NCI-H510A (cell line): ENCODE results near the gene PHACTR3.

Experiments used
- DNase-seq: peaks from one replicate; lab custom pipeline; 2025; lab: John Stamatoyannopoulos, UW

PHACTR3 gene

DNA sequence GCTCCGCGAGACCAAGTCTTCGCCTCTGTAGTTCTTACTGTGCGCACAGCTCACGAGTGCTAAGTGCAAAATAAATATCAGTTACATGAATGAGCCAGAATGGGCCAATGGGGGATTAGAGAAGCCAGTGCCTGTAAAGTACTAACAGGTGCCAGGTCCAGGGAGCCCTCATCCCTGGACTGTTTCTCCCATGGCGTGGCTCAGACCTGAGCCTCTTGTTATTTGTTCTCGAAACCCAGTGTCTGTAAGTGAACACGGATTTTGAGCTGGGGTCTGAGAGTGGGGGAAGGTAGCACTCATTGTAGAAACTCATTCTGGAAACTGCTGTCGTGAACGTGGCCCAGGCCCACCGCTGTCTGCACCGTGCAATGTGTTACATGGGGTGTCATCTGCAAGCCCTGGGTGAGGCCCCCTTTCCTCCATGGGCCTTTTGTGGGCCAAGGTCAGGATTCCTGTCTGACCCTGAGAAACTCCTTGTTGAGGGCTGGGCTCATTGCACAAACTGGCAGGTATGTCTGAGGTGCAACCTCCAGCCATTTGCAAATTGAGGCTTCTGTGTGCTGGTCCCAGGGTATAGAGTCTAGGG, 174.4 kb downstream of the PHACTR3 start:
- peak; percentile 44 for DNase-seq

GRCh38 chr20:59779656-59780380, 175.5 kb downstream of the PHACTR3 start:
- no peak for DNase-seq

GRCh38 chr20:59780494-59781185, 176.3 kb downstream of the PHACTR3 start:
- no peak for DNase-seq

DNA sequence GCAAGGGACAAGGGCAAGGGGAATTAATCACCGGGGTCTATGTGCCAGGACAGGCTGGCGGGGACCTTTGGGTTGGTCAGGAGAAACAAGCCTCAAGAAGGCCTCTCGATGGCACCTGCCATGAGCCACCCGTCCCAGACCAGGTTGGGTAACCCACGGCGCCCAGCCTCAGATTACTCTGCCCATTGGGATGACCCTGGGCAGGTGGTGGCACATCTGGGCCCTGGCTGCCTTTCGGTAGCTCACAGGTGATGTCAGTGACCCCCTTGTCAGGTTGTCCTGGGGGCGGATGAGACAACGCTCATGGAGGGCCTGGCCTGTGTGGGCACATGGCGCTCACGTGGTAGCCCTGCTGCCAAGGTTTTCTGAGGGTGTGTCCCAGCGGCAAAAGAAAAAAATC, 176.9 kb downstream of the PHACTR3 start:
- no peak for DNase-seq

GRCh38 chr20:59782986-59783640, 178.8 kb downstream of the PHACTR3 start:
- DNase-seq = peak; percentile 17

- DNase-seq = no peak
These were observed 179.3 kb downstream of the PHACTR3 start for GRCh38 chr20:59783641-59784010.

- no peak for DNase-seq
These were observed 180.0 kb downstream of the PHACTR3 start for GRCh38 chr20:59784365-59784764.

DNA sequence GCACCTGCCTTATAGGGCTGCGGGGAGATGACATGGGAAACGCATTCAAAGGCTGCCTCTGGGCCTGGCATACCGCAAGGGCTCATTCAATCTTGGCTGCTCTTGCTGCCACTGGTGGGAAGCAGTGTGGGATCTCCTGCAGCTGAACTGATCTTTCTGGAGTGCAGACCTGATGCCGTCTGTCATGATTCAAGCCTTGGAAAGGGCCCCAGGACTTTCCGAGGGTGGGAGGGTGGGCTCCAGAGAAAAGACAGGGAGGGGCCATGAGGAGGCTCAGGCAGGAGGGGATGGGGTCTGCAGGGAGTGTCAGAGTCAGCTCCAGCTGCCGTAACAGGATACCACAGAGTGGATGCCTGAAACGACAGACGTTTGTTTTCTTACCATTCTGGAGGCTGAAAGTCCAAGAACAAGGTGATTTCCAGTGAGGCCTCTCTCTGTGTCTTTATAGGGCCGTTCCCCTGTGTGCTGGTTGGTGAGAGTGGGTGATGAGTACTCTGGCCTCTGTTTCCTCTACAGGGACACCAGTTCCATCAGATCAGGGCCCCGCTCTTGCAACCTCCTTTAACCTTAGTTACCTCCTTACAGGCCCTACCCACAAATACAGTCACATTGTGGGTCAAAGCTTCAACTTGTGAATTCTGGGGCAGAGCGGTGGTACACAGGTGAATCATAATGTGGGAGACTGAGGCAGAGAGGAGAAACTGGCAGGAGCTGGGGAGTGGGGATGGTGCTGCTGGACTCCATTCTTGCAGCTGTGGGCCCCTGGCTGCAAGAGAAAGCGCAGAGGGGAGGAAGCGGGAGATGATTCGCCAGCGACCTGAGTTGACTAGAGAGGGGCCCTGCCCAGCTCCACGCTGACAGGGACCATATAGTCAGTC, 180.7 kb downstream of the PHACTR3 start:
- no peak for DNase-seq

DNA sequence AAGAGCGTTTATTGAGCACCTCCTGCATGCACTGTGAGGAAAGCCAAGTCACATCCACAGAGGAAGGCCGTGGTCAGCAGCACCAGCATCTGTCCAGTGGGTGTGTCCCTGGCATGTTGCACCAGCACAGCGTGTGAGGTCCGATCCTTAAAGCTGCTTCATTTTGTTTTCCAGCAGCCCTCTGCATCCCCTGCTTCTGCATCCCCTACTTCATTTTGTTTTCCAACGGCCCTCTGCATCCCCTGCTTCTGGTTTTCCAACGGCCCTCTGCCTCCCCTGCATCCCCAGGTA, 181.3 kb downstream of the PHACTR3 start:
- no peak for DNase-seq

GRCh38 chr20:59785986-59786795, 181.9 kb downstream of the PHACTR3 start:
- no peak for DNase-seq

GRCh38 chr20:59786801-59787537, 182.6 kb downstream of the PHACTR3 start:
- no peak for DNase-seq

DNA sequence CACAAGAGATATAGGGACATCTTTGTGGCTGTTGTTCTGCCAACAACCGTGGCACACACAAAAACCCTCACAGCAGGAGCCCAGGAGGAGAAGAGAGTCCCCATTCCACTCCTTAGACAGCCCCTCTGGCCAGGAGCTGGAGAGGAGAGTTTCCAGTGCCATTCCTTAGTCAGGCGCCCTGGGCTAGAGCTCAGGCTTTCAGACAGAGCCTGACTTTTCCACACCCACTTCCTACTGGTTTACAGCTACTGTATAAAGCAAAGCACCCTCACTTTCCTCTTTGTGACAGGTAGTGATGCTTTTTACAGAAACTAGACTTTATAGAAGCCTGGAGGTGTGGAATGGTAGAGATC, 183.2 kb downstream of the PHACTR3 start:
- no peak for DNase-seq

GRCh38 chr20:59788196-59788735, 183.9 kb downstream of the PHACTR3 start:
- no peak for DNase-seq

DNA sequence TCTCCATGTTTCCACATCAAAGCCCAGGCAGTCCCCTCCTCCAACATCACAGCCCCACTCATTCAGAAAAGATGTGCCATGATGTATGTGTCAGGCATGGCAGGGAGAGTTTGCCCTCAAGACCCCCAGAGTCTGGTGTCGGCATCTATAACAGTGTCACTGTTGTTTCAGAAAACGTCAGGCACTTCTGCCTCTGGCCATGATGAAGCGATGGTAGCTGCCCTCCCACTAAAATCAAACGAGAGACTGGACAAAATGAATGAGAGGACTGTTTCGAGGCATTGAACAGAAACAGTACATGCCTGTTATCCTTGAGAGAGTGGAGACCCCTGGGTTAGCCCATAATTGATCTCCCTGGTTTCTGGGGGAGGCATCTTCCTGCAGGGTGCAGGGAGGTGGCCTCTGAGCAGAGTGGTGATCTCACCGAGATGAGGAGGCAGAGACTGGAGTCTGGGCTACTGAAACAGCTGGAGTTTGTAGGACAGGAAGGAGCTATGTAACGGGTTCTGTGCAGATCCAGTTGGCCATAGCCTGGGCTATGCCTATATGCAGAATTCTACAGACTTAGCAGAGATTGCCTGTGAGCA, 184.6 kb downstream of the PHACTR3 start:
- no peak for DNase-seq

DNA sequence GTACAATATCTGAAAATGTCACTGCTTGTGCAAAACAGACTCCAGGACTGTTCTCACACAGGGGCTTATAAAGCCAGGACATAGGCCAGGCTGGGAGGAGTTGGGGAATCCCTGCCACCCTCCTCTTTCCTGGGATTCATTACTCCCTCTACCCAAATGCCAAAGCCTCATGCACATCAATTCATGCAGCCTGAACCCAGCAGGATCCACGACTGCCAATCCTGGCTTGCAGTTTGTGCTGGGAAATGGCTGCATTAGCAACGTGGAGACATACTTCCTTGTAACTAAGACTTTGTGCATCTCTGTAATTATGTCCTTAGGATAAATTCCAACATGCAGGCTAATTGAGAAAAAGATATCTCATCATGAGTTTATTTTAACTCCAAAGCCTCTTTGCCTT, 185.3 kb downstream of the PHACTR3 start:
- DNase-seq = no peak

DNA sequence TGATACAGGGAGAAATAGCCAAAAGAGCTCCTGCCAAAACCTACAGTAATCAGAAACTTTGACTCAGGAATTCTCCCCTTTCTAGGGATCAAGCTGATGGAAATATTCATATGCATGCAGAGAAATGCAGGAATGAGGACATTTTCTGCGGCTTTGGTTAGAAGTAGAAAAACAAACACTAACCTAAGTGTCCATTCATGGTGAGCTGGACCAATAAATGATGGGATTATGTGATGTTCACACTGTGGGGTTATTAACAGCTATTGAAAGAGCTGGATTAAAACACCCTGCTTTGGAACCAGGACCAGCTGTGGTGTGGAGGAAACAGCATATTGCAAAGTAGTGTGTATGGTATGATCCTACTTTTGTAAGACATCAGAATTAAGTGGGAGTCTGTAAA, 186.0 kb downstream of the PHACTR3 start:
- DNase-seq = no peak

DNA sequence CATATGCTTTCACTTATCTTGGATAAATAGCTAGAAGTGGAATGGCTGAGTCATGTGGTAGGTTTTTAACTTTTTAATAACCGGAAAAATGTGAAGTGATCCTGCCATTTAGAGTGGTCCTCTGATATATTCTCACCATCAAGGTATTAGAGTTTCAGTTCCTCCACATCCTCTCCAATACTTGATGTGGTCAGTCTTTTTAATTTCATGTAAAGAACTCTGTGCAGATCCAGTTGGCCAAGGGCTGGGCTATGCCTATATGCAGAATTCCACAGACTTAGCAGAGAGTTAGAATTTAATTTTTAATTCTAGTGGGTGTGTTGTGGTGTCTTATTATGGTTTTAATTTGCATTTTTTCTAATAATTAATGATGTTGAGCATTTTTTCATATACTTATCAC, 188.0 kb downstream of the PHACTR3 start:
- DNase-seq = no peak

DNA sequence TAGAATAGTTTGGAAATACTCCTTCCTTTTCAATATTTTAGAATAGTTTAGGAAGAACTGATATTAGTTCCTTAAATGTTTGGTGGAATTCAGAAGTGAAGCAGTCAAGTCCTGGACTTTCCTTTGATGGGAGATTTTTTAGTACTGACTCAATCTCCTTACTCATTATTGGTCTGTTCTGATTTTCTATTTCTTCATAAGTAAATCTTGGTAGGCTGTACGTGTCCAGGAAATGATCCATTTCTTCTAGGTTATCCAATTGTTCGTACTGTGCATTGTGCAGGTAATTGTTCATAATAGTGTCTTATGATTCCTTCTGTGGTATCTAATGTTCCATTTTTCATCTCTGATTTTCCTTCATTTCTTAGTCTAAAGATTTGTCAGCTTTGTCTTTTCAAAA, 190.2 kb downstream of the PHACTR3 start:
- no peak for DNase-seq

DNA sequence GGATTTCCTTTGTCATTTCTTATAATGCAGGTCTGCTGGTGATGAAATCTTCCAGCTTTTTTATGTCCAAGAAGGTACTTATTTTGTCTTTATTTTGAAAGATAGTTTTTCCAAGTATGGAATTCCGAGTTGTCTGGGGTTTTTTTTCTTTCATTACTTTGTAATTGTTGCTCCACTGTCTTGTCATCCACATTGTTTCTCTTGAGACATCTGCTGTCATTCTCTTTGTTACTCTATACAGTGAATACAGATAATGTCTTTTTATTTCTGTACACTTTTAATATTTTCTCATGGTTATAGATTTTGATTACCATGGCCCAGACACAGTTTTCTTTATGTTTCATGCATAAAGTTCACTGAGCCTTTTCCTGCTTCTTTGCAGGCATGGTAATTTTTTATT, 196.0 kb downstream of the PHACTR3 start:
- DNase-seq = no peak

DNA sequence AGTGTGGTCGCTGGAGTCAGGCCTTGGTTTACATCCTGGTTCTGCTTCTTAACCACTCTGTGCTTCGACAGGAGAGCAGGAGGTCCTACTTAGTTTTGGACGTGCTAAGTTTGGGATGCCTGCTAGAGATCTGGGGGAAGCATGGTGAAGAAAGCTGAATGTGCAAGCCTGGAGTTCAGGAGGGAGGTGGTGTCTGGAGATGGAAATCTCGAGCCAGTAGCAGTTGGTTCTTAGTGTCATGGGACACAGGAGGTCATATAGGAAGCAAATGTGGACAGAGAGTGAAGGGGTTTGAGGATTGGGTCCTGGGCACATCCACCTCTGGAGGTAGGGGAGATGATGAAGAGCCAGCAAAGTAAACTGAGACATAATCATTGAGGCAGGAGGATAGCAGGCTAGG, 197.7 kb downstream of the PHACTR3 start:
- DNase-seq = no peak
